NCI-H187 (cell line): ENCODE results near the gene CRIP3.
"Not testable (repeated sequence)": the region's sequence is repeated elsewhere in the genome, so short reads cannot be mapped to it uniquely, and the experiment has no call there.

Experiments used
- DNase-seq, 2 experiments: peaks; one replicate each; lab custom pipeline; 2025; lab: John Stamatoyannopoulos, UW

Gene CRIP3

DNA sequence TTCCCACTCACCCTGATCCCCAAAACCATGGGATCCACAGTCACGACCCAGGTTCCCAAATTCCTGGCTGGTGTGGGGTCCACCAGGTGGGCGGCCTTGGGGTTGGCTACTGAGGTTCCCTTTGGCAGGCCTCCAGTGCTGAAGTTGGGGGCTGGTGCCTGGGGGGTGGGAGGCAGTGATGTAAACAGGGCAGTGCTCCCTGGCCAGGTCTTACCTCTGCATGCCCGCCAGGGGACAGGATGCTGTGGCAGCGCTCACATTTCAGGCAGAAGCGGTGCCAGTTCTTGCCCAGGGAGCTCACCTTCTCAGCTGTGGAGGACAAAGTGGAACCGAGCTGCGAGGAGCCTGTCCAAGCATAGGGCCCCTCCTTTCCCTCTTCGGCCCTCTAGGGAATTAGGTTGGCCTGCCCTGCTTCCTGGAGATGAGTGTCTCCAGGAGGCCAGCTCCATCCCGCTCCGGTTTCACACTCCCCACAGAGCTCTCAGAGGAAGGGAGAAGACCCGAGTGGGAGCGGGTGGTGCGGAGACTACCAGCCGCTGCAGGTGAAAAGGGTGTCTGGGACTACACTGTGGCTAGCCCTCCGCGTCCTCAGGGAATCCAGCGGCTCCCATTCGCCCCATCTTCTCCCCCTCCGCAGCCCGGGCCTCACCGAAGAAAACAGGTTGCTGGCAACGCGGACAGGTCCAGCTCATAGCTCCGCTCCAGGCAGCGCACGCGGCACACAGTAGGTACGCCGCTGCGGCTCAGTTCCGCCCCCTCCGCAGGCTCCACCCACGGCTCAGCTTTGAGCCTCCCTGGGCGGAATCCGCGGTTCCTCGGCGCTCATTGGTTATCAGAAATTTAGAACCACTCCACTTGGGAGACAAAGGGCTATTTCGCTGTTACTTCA, at the start of gene CRIP3:
TSS of gene CRIP3 (minus strand) at position 726 of the 889 bp plus-strand sequence. CDS start at position 692, 34 bp downstream.
- DNase-seq, result peak; percentile 10 to 51

GRCh38 chr6:43355862-43356590, 47.4 kb upstream of the CRIP3 start:
- no peak for DNase-seq

DNA sequence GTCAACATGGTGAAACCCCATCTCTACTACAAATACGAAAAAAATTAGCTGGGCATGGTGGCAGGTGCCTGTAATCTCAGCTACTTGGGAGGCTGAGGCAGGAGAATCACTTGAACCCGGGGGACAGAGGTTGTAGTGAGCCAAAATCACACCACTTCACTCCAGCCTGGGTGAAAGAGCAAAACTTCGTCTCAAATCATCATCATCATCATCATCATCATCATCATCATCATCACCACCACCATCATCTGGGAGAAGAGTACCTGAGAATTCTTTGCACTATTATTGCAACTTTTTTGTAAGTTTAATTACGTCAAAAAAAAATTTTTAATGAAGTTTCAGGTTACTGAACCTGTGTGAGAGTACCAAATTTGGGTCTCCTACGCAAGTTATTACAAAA, 43.3 kb upstream of the CRIP3 start:
- not testable (repeated sequence) for DNase-seq

GRCh38 chr6:43347444-43347843, 38.8 kb upstream of the CRIP3 start:
- no peak for DNase-seq

GRCh38 chr6:43347021-43347420, 38.4 kb upstream of the CRIP3 start:
- DNase-seq, result no peak

- not testable (repeated sequence) for DNase-seq
Measured at GRCh38 chr6:43346243-43346642, 37.6 kb upstream of the CRIP3 start.

GRCh38 chr6:43339168-43339567, 30.5 kb upstream of the CRIP3 start:
- DNase-seq, result no peak

- no peak for DNase-seq
Measured at GRCh38 chr6:43338243-43338642, 29.6 kb upstream of the CRIP3 start.

DNA sequence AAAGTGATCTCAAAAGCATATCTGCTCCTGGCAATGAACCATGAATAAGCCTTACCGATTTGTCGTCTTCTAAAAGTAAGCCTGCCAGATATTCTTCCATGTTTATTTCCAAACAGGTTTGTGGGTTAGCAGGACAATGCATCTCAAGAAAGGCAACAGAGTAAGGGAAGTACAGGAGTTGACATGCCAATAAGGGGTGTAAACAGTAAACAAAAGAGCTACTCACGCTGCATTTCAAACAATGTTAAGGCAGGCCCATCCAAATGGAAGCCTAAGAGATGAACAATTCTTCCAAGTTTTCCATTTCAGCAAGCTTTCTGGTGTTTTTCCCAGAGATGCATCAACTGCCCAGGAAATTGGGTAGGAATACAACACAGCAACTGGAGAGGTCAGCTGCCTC, 27.8 kb upstream of the CRIP3 start:
- DNase-seq, result no peak

GRCh38 chr6:43335469-43335868, 26.8 kb upstream of the CRIP3 start:
- no peak for DNase-seq

DNA sequence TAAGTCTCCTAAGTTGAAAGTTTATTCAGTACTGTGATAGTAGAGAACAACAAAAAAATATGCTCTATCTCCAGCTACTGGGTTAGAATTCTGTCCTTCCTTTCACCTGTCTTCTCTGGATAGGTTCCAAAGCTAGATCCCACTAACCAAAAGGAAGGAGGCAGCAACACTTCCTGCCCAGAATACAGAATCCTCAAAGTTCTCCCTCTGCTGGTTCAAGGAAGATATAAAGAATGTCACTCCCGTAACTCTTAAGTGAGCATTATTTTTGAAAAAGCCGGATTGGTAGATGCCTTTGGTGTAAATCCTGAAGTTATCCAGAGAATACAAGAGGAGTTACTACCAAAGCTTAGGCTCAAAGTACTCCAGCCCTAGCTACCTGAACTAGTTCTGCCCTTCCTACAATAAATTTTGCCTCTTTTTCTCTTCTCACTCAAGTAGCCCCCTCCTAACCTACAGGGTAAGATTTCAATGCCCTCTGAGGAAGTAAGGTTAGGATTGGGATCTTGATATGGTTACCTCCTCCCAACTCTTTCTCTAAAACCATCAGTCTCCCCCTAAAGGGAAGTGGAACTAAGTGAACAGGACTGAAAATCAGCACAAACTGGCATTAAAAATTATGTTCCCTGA, 26.0 kb upstream of the CRIP3 start:
- DNase-seq, result no peak

DNA sequence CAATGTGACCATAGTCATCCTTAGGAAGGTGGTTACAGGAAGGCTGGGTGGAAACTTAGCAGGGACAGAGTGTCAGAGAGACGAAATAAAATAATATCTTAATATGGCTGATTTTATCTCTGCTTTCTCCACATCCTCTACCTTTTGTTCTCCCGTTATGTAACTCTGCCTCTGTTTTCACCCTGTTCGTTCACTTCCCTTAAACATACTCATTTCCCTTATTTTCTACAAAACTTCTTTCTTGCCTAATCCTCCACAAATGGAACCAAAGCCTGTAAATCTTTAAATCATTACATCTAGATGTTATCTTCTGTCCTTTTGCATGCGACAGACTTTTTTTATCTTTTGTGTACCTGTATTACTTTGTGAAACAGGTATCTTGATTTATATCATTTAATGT, 23.3 kb upstream of the CRIP3 start:
- DNase-seq, result no peak

DNA sequence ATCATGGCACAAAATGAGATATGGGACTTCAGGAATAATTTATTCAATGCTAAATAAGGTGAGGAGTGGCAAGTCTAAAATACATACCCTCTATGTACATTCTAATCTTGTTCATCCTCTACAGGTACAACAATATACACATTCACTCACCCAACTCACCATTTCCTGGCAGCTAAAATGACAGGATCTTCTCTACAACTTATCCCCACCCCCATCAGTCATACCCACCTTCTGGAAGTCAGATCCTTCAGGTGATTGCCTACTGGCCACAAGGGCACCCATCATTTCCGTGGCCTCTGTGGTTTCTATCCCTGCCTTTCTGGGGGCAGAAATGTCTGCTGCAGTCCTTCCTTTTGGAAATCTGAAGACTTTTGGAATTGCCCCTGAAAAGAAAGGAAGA, 22.8 kb upstream of the CRIP3 start:
- no peak for DNase-seq

DNA sequence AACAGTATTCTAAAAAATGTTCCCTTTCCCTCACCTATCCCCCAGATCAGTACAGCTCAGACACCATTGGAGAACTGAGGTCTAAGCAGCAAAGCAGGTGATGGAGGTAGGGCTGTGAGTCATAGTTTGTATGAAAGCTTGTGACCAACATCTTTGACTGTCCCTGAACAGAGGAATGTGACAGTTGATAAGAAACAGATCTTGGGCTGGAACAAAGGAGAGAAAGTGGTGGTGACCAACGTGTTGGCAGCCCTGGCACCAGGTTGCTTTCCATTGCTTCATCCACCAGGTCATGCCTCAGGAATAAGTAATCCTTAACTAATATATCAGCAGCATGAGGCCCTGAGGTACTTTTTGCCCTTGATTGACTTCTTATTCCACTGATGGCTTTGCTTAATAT, 19.9 kb upstream of the CRIP3 start:
- no peak for DNase-seq

DNA sequence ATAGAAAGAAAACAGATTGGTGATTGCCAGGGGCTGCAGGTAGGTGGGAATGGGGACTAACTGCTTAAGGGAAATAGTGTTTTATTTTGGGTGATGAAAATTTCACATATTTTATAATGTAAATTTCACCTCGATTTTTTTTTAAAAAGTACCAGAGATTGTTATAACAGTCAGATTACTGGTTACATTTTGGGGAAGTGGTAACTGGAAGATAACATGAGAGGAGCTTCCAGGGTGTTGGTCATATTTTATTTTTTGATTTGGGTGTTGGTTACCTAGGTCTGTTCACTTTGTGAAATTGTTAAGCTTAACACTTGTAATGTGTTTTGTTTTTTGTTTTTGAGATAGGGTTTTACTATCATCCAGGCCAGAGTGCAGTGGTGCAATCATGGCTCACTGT, 17.2 kb upstream of the CRIP3 start:
- DNase-seq, result no peak

DNA sequence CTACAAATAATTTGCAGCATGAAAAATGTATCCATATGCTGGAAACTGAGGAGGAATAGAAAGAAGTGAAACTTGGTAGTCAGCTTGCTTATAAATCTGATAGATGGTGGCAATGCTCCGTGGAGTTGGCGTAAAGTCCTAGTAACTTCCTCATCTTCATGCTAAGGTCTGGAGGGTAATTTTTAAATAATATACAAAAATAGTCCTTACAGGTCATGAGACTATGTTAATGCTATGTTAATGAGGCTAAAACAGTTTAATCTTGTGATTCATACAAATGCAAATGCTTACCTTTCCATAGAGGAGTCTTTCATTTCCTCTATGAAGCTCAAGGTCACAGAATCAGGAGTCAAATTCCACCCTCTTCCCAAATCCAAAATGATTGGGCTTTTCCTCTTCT, 9.4 kb upstream of the CRIP3 start:
- DNase-seq, result no peak

- DNase-seq, result no peak
Measured at GRCh38 chr6:43313813-43314212, 5.2 kb upstream of the CRIP3 start.

DNA sequence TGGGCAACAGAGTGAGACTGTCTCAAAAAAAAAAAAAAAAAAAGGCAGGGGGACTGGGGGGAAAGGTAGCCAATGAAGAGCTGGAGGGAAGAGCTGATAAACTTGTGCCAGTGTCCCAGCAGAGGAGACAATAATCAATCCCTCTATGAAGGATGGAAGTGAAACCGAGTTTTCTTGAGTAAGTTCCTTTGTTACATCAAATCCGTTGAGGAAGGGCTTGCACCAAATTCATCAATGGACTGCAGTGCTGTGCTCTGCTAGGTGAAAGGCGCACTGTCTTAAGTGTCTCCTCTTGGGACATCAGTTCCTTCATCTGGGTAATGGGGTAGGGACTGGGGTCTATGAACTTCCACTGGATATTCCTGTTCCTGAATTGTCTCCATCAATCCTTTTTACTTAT, 3.0 kb upstream of the CRIP3 start:
- DNase-seq, result no peak

DNA sequence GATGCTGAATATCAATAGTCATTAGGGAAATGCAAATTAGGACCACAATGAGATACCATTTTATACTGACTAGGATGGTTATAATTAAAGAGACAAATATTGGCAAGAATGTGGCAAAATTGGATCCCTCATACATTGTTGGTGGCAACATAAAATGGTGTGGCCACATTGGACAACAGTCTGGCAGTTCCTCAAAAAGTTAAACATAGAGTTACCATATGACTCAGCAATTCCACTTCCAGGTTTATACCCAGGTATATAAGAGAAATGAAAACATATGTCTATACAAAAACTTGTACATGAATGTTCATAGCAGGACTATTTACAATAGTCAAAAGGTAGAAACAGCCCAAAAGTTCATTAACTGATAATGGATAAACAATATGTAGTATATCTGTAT, 2.0 kb upstream of the CRIP3 start:
- no peak for DNase-seq

DNA sequence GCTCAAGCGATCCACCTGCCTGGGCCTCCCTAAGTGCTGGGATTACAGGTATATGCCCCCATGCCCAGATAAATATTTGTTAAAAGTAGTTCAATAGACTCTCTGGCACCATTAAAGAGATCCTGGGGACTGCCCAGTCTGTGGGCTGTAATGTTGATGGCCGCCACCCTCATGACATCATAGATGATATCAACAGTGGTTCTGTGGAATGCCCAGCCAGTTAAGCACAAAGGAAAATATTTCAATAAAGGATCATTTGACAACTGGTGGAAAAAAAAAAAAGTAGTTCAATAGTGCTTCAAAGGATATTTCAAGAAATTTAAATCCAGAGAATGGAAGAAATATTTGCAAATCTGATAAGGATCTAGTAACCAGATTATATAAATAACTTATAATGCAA, 1.5 kb upstream of the CRIP3 start:
- no peak for DNase-seq

- no peak for DNase-seq
Measured at GRCh38 chr6:43308990-43309477, 408 bp upstream of the CRIP3 start.

DNA sequence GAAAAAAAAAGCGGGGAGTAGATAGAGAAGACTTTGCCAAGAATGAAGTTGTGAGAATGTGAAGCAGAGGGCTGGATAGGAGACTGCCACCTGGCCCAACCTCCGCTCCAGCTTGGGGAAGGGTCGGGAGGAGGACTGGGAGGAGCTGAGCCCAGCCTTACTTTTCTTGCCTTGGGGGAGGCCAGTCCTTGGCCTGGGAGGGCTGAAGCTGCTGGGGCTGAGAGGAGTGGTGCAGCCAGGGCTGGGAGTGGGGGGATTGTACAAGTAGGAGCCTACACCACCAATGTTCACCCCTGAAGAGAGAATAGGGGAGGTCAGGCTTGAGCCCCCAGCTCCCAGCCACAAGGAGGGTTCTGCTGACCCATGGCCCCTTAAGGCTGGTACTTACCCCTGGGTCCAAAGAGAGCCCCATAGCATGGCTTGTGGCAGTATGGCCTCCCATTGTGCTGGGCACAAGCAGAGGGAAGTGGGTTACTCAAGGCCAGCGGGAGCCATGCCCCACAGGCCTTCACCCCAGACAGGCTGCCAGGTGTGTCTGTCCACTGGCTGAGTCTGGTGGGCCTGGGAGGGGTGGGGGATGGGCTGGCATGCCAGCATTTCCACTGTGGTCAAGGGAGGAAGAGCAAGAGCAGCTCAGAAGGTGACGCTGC, 1.1 kb downstream of the CRIP3 start:
- no peak for DNase-seq
